ENCODE results near the gene EPHB1.

- TF ChIP-seq CBX3 (IDR thresholded peaks at IDR 0.05; ENCODE audit: low read depth) (no peak), TCF7L2 (IDR thresholded peaks at IDR 0.05; ENCODE audit: borderline replicate concordance, extremely low read depth, insufficient read depth, insufficient read length) (no peak), CEBPB (IDR thresholded peaks at IDR 0.05; ENCODE audit: low read depth) (no peak), RAD21 (IDR thresholded peaks at IDR 0.05; ENCODE audit: low read depth) (no peak), EZH2 (IDR thresholded peaks at IDR 0.05) (no peak), SP1 (IDR thresholded peaks at IDR 0.05; ENCODE audit: low read depth) (no peak), POLR2A (IDR thresholded peaks at IDR 0.05; ENCODE audit: borderline replicate concordance, extremely low read depth, insufficient read depth, insufficient read length) (no peak)
- TF ChIP-seq, protein P1, sequence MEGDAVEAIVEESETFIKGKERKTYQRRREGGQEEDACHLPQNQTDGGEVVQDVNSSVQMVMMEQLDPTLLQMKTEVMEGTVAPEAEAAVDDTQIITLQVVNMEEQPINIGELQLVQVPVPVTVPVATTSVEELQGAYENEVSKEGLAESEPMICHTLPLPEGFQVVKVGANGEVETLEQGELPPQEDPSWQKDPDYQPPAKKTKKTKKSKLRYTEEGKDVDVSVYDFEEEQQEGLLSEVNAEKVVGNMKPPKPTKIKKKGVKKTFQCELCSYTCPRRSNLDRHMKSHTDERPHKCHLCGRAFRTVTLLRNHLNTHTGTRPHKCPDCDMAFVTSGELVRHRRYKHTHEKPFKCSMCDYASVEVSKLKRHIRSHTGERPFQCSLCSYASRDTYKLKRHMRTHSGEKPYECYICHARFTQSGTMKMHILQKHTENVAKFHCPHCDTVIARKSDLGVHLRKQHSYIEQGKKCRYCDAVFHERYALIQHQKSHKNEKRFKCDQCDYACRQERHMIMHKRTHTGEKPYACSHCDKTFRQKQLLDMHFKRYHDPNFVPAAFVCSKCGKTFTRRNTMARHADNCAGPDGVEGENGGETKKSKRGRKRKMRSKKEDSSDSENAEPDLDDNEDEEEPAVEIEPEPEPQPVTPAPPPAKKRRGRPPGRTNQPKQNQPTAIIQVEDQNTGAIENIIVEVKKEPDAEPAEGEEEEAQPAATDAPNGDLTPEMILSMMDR (IDR thresholded peaks at IDR 0.05 in 2 of 3, conservative IDR thresholded peaks at IDR 0.05 in 1 of 3; ENCODE audit: borderline replicate concordance in 1 of 3, insufficient read depth in 1 of 3, low read depth in 2 of 3, low read length in 2 of 3) = no peak
- TF ChIP-seq, protein P2, sequence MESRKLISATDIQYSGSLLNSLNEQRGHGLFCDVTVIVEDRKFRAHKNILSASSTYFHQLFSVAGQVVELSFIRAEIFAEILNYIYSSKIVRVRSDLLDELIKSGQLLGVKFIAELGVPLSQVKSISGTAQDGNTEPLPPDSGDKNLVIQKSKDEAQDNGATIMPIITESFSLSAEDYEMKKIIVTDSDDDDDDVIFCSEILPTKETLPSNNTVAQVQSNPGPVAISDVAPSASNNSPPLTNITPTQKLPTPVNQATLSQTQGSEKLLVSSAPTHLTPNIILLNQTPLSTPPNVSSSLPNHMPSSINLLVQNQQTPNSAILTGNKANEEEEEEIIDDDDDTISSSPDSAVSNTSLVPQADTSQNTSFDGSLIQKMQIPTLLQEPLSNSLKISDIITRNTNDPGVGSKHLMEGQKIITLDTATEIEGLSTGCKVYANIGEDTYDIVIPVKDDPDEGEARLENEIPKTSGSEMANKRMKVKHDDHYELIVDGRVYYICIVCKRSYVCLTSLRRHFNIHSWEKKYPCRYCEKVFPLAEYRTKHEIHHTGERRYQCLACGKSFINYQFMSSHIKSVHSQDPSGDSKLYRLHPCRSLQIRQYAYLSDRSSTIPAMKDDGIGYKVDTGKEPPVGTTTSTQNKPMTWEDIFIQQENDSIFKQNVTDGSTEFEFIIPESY (IDR thresholded peaks at IDR 0.05; ENCODE audit: extremely low read depth, insufficient replicate concordance, low read length) = no peak
Observed at GRCh38 chr3:134829721-134830120, 34.7 kb downstream of the EPHB1 start.

Measured in HCT116 (cell line).